CD4-positive, alpha-beta T cell treated with Interleukin-21 for 1 hour (primary cell): ENCODE measurements around the gene CYB5R3.
"Not testable (repeated sequence)": the region's sequence is repeated elsewhere in the genome, so short reads cannot be mapped to it uniquely, and the experiment has no call there.

Source experiments
- DNase-seq: peaks from one replicate; pipeline ENCODE4 v3.0.0-alpha.2; 2020

The CYB5R3 gene

DNA sequence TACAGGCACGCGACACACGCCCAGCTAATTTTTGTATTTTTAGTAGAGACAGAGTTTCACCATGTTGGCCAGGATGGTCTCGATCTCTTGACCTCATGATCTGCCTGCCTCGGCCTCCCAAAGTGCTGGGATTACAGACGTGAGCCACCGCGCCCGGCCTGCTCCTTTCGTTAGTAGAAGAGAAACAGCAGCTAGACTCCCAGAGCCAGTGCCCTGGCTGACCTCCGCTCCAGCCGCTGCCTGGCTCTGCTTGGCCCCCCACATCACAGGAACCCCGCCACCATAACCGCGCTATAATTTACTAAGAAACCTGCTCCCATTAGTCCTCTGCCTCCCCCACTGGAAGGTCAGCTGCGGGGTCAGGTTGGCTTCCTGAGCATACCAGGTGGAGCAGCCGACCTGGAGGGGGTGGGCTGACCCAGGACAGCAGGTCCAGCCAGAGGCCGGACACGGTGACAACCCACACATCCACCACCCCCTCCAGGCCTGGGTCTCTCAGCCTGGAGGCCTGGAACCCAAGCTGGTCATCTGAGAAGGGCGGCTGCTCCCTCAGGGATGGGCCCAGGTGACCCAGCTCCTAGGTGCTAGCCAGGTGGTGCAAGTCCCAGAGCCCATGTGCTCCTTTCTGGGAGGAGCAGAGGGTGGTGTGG lies 27.0 kb downstream of the CYB5R3 start:
- DNase-seq = no peak

DNA sequence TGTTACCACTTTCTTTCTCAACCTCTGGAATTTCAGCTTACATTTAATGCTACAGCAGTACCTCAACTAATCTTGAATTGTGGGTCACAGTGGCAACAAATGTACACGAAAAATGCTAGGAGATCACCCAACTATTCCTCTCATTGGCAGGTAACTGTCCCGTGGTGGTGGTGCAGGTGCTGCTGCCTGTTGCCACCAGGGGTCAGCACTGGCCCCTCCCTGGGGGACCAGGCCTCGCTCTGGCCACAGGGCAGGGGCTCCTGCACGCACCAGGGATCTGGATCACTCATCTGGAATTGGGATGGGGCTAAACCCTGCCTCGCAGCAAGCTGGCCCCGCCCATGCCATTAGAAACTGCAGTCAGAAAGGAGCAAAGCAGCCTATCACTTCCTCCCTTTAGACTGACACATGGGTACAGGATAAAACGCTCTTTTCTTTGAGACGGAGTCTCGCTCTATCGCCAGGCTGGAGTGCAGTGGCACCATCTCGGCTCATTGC lies 27.6 kb downstream of the CYB5R3 start:
- DNase-seq = peak; percentile 62

DNA sequence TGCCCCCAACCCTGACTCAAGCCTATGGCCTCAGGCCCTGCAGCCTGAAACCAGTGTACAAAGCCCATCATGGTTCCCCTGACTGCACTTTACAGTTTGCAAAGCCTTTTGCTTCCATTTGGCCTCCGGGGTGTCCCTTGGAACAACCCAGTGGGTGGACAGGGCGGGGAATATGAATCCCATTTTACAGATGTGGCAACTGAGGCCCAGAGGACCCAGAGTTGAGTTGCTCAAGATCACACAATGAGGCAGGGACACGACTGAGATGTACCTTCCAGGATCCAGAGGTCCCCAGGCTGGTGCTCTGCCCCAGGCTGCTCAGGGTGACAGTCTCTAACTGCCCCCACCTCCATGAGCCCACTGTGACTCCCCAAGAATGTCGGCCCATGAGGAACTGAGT lies 29.1 kb downstream of the CYB5R3 start:
- no peak for DNase-seq

DNA sequence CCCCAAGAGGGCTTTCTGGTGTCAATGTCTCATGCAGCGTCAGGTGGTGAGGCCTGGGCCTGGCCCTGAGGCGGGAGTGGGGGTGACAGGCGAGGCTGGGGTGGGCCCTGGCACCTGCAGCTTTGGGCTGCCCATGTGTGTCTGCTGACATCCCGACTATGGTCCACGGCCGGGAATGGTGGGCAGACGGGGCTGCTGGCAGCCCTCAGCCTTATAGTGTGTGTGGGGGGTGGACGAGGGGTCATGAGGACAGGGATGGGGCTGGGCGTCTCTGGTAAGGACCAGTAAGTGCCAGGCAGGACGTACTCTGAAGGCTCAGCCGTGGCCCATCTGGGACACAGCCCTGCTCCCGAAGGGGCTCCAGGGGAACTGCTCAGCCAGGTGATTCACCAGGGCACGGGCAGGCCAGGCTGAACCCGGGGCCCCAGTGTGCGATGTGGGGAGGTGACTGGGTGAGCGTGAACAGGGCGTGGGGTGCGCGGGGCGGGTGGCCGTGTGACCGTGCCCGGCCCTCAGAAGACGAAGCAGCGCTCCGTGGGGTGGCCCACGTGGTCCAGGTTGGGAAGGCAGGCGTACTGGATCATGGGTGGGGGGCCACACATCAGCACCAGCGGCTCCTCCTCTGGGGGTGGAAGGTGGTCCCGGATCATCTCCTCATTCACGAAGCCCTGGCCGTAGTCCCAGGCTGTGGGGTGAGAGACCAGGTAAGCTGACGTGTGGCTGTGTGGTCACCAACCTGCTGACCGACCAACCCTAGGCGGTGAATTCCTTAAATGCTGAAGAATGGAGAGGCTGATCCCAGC lies 29.7 kb downstream of the CYB5R3 start:
- DNase-seq = no peak

DNA sequence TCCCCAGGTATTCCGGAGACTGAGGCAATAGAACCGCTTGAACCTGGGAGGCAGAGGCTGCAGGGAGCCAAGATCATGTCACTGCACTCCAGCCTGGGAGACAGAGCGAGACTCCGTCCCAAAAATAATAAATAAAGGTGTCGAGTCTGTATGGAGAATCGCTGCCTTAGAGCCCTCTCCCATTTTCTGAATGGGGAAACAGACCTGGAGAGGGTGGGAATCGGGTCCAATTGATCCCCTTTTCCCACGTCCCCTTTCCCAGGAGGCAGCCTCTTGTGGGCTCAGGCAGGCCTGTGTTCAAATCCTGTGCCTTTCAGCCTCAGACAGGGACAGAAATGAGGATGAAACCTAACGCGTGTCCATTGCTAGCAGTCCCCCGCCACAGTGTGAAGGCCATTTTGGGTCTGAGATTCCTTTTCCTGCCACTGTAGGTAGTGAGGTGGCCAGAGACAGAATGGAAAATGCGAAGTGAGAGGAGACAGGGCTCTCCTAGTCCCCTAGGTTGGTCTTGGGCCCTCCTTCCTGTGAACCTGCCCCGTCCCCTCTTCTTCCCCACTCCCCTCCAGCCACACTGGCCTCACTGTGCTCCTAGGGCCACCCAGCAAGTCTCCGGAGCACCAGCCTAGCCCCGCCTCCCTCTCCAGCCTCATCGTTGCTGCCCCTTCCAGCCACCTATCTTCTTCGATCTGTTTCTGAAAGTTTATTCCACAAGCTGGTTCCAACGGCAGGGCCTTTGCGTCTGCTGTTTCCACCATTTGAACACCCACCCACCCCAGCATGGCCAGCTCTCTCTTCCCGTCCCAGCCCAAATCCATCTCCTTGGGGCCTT lies 31.8 kb downstream of the CYB5R3 start:
- no peak for DNase-seq

DNA sequence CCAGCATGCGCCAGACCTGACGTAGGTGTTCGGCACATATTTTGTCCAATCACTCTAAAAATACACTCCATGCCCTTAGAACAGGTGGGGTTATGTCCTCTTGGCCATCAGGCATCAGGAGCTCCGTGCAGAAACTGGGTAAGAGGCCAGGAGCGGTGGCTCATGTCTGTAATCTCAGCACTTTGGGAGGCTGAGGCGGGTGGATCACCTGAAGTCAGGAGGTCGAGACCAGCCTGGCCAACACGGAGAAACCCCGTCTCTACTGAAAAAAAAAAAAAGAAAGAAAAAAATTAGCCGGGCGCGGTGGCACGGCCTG lies 33.4 kb downstream of the CYB5R3 start:
- not testable (repeated sequence) for DNase-seq

DNA sequence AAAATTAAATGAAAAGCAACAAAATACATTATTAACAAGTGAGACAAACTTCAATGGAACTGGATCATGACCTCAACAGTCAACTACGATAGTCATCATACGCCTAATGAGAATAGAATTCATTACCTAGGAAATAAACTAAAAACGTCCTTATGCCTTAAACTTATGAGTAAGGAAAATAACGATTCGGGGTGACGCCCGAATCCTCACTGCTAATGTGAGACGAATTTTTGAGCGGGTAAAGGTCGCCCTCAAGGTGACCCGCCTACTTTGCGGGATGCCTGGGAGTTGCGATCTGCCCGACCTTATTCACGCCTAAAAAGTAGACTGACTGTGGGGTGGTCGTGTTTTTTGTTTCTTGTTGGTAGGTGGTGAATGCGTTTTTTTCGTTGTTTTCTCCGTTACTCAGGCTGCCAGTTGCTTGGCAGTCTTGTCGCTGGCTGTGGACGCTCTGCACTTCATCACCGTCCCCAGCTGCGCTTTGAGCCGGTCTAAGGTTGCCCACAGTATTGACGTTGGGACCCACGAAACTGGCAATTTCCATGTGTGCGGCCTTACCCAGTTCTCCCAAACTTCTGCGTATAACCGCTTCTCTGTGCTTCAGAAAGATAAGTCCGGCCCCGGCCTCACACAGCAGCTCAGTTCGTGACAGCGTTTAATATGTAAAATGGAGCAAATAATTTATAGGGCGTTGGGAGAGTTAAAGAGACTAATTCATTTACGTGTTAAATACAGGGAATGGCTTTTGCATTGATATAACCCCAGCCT lies 33.9 kb downstream of the CYB5R3 start:
- DNase-seq = peak; percentile 93

DNA sequence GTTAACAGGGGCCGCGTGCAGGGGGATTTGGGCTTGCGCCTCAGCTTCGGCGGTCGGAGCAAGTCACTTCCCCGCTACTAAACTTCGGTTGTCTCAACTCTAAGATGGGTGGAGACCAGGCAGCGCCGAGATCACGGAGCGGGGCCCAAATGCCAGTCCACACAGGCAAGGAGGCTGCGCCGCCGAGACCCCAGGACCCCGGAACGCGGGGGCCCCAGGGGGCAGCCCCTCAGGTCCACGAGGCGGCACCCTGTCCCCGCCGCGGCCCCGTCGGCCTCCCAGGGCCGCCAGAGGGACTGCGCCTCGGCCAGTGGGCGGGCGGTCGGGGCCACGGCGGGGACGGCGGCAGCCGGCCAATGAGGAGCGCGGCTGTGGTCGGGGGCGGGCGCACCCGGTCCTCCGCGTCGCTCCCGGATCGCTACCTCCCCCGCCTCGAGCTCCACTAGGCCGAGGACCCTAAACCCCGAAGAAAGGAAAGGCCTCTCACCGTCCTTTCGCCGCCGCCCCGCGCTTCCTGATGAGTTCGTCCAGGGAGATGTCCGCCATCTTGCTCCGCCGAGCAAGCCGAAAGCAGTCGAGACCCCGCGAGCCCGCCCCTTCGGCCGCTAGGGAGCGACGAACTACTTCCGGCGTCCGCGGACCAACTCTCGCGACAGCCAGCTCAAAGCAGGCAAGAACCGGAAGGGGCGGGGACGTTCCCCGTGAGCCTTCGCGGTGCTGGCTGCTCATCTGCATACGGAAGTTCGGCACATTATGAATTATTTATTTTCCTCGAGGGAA lies 34.7 kb downstream of the CYB5R3 start, which contains the start of gene POLDIP3:
Gene POLDIP3, minus strand, starts transcription at position 572 of the 780 bp plus-strand sequence. Its CDS starts 26 bp downstream, at position 546.
- DNase-seq = peak; percentile 98

DNA sequence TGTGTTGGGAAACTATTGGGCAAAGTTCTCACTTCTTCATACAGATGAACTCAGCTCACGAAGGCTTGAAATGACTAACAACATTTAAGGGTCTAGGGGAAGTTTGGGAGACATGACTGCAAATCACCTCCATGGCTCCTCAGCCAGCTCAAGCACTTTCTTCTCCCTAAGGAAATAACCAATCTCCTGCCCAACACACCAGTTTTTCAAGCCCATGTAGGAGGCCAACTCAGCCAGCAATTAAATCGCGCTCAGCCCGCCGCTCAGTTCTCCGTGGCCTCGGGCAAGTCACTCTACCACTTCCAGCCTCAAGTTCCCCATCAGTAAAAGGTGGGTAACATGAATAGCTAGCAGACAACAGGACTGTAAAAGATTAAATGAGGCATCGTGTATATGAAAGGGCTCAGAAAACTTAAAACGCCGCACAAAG lies 35.3 kb downstream of the CYB5R3 start:
- DNase-seq = no peak

DNA sequence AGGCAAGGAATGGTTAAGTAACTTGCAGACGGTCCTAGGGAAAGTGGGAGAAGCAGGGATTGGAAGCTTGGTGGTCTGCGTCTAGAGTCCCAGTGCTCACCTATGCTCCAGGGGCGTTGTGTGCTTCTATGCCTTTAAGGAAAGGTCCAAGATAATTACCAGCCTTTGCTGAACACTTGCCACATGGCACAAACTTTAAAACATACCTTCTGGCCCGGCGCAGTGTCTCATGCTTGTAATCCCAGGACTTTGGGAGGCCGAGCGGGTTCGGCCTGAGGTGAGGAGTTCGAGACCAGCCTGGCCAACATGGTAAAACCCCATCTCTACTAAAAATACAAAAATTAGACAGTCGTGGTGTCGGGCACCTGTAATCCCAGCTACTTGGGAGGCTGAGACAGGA lies 36.9 kb downstream of the CYB5R3 start:
- no peak for DNase-seq

DNA sequence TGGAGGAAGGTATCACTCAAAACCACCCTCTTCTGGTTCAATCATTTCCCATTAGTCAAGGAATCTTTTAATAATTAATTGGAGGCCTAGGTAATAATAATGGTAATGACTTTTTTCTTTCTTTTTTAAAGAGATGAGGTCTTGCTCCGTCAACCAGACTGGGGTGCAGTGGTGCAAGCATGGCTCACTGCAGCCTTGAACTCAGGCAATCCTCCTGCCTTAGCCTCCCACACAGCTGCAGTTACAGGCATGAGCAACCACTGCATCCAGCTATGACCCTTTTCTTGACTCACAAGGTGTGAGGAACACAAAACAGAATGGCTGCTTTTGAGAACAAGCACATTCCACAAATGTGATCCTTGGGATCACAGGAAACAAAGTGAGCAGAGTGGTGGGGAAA lies 38.1 kb downstream of the CYB5R3 start:
- DNase-seq = no peak

DNA sequence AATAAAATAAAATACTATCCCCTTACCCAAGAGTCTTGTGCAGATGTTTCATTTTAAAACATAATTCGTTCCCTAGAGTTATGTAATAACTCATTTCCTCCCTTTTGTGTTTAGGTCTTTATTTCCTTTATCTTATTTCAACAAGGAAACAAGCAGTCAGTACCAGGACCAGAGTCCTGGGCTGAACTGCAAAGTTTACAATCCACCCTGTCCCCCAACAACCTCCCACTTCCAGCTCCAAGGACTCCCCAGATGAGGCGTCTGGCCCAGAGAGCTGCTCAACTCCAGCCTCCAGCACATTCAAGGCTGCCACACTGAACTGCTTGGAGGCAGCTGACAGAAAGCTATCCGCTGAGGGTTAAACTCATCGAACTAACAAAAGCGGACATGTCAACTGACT lies 39.0 kb downstream of the CYB5R3 start:
- no peak for DNase-seq

DNA sequence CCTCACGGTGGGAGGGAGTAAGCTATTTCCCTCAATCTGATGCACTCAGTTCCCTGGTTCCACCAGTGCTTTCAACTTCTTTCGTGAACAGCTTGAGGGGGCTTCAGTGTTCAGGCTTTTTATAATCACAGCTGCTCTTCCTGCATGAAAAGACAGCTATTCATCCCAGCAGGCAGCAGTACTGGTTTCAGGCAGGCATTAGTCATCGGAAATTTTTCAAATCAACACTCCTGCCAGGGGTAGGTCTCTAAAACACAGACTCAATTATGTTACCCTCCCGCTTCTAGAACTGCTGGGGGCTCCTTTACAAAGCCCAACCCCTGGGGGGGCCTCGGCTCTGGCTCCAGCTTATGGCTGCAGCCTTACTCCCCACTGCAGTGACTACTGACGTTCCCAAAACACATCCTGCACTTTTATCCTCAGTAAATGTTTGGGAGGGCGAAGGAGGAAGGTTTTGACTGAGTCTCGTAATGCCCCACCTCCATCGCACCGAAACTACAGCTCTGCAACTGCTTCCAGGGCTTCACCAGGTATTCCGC lies 40.3 kb downstream of the CYB5R3 start:
- no peak for DNase-seq

DNA sequence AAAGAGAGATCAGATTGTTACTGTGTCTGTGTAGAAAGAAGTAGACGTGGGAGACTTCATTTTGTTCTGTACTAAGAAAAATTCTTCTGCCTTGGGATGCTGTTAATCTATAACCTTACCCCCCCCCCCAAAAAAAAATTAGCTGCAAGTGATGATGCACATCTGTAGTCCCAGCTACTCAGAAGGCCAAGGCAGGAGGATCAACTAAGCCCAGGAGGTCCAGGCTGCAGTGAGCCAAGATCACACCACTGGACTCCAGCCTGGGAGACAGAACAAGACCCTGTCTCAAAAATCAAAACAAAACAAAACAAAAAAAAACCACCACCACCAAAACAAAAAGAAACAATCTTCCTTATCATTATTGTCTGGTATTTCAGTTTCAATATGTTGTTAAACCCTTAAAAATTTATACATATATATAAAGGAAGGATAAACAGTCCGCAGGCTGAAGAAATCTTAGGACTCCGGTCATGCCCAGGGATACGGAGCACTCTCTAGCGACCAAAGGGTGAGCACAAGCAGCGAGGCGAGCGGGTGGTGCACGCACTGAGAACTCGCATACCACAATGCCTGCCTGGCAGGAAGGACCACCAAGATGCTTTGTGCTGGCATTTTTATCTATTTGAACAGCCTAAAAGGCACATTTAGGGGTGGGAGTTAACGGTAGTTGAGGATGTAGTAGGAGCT lies 40.9 kb downstream of the CYB5R3 start:
- DNase-seq = no peak

DNA sequence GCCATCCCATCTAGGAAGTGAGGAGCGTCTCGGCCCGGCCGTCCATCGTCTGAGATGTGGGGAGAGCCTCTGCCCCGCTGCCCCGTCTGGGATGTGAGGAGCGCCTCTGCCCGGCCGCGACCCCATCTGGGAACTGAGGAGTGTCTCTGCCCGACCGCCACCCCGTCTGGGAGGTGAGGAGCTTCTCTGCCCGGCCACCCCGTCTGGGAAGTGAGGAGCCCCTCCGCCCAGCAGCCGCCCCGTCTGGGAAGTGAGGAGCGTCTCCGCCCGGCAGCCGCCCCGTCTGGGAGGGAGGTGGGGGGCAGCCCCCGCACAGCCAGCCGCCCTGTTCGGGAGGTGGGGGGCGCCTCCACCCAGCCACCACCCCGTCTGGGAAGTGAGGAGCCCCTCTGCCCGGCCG lies 41.6 kb downstream of the CYB5R3 start:
- not testable (repeated sequence) for DNase-seq

DNA sequence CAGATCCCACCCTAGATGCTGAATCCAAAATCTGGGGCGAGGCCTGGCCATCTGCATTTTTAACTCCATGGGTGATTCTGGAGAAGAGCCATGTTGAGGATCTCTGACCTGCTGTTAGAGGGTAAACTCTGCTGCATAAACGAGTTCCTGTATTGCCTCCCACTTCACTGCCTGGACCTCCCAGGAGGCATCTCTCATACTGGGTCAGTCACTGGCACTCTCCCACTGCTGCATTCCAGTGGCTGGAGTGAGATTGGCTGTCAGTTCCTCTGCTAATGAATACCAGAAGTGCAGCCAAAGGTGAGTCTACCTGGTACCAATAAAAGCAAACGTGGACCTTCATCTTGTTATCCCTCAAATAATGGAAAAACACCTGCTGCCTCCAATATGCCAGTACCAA lies 44.8 kb downstream of the CYB5R3 start:
- DNase-seq = no peak

DNA sequence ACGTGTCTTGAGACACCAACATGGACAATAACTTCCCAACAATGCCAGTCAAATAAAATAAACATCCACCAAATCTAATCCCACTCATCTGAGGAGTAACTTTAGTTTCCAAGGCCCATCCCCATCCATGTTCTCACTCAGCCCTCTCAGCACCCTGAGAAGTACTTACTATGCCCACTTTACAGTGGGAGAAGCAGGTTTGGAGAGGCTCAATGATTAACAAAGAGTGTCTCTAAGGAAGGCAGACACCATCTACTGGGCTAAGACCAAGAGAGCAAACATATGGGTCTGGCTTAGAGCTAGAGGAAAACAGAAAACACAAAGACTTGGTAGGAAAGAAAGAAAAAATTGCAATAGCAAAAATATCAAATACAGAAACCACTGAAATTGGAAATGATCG lies 45.8 kb downstream of the CYB5R3 start:
- no peak for DNase-seq

DNA sequence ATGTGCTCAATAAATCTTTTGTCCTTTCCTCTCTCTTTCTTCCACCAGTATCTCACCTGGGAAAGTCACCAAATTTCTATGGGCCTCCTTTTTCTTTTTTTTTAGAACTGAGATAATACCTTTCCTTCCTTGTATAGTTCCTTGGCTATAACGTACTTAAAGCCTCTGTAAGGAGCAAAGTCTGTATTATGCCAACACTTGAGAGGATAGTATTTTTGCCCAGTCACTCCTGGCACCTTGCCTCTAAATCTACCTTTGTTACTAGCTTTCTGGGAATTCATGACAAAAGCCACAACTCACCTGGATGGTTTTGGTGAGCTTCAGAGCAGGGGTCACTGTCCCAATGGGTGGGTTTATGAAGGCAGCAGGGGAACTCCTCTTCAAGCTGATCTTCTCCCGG lies 46.7 kb downstream of the CYB5R3 start:
- DNase-seq = no peak

DNA sequence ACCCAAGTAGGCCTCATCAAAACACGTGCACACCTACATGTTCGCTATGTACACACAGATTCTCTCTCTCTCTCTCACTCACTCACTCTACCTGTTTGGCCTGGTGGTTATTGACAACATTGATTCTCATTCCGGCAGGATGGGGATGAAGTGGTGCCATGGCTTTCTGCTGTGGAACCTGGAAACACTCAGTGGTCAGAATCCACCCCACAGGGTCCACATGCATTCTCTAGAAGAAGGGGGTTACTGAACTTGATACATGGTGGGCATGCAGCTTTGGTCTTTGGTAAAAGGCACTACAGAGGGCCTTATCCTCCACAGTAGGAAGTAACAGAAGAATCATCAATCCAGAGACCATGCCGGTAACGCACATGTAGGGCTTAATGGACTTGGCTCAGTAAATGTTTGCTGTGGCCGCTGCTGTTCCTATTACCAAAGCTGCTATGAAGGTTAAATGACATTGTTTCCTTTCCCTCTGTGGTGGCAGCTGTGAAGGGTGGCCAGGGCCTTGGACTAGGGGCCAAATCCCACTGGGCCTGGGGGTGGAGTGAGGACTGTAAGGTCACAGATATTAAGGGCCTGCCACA lies 47.2 kb downstream of the CYB5R3 start:
- no peak for DNase-seq

DNA sequence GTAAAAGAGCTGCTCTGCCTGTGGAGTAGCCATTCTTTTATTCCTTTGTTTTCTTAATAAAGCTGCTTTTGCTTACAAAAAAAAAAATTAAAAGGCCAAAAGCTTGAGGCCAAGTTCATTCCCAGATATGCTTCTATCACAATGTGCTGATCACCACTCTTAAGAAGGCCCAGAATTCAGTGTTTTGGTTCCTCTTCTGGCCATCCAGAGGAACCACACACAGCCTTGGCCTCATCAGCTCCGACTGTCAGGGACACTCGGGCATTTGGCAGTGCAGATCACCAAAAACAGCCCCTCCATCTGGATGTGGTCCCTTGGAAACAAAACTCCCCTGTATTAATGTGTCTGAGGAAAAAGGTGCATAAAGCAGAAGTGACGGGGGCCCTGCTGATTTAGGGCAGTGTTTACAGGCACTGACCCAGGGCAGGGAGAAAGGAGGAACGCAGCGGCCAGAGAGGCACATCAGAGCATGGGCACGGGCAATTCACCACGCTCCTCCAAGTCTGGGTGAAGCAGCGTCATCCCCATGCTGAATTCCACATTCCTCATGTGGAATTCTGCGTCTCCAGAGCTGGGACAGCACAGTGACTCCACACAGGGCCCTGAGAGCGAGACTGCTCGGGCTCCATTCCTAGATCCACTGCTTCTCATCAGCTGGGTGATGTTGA lies 52.2 kb downstream of the CYB5R3 start:
- no peak for DNase-seq
